ENCODE results near the gene SEPHS1.
"Not testable (repeated sequence)": the region's sequence is repeated elsewhere in the genome, so short reads cannot be mapped to it uniquely, and the experiment has no call there.

SEPHS1 gene

GRCh38 chr10:13348216-13349017 is at the start of gene SEPHS1:
Gene SEPHS1, minus strand, starts transcription at chr10:13348293. Its CDS starts 3,343 bp downstream, at chr10:13344950.
- no peak for DNase-seq (ENCODE audit: low spot score)

GRCh38 chr10:13397052-13397451 is 49.0 kb upstream of the SEPHS1 start:
- no peak for DNase-seq (ENCODE audit: low spot score)

- DNase-seq (ENCODE audit: low spot score), result no peak
Measured at GRCh38 chr10:13396369-13396768, 48.3 kb upstream of the SEPHS1 start.

- DNase-seq (ENCODE audit: low spot score), result no peak
Measured at GRCh38 chr10:13395540-13395939, 47.4 kb upstream of the SEPHS1 start.

GRCh38 chr10:13393640-13394039 is 45.5 kb upstream of the SEPHS1 start:
- DNase-seq (ENCODE audit: low spot score), result no peak

- DNase-seq (ENCODE audit: low spot score), result no peak
Measured at GRCh38 chr10:13392701-13393100, 44.6 kb upstream of the SEPHS1 start.

- DNase-seq (ENCODE audit: low spot score), result no peak
Measured at GRCh38 chr10:13390604-13391522, 42.8 kb upstream of the SEPHS1 start.

- no peak for DNase-seq (ENCODE audit: low spot score)
Measured at GRCh38 chr10:13388478-13389230, 40.6 kb upstream of the SEPHS1 start.

- no peak for DNase-seq (ENCODE audit: low spot score)
Measured at GRCh38 chr10:13386021-13386420, 37.9 kb upstream of the SEPHS1 start.

- no peak for DNase-seq (ENCODE audit: low spot score)
Measured at GRCh38 chr10:13383399-13383761, 35.3 kb upstream of the SEPHS1 start.

GRCh38 chr10:13382703-13383398 is 34.8 kb upstream of the SEPHS1 start:
- no peak for DNase-seq (ENCODE audit: low spot score)

GRCh38 chr10:13379061-13379460 is 31.0 kb upstream of the SEPHS1 start:
- DNase-seq (ENCODE audit: low spot score), result not testable (repeated sequence)

GRCh38 chr10:13376746-13377145 is 28.7 kb upstream of the SEPHS1 start:
- no peak for DNase-seq (ENCODE audit: low spot score)

- DNase-seq (ENCODE audit: low spot score), result no peak
Measured at GRCh38 chr10:13376297-13376696, 28.2 kb upstream of the SEPHS1 start.

GRCh38 chr10:13375791-13376190 is 27.7 kb upstream of the SEPHS1 start:
- no peak for DNase-seq (ENCODE audit: low spot score)

GRCh38 chr10:13373644-13374043 is 25.6 kb upstream of the SEPHS1 start:
- no peak for DNase-seq (ENCODE audit: low spot score)

GRCh38 chr10:13372524-13372923 is 24.4 kb upstream of the SEPHS1 start:
- no peak for DNase-seq (ENCODE audit: low spot score)

GRCh38 chr10:13371897-13372470 is 23.9 kb upstream of the SEPHS1 start:
- DNase-seq (ENCODE audit: low spot score), result peak; percentile 67

GRCh38 chr10:13366891-13367290 is 18.8 kb upstream of the SEPHS1 start:
- no peak for DNase-seq (ENCODE audit: low spot score)

GRCh38 chr10:13365831-13366230 is 17.7 kb upstream of the SEPHS1 start:
- no peak for DNase-seq (ENCODE audit: low spot score)

- DNase-seq (ENCODE audit: low spot score), result no peak
Measured at GRCh38 chr10:13365243-13365642, 17.1 kb upstream of the SEPHS1 start.
